Common myeloid progenitor, CD34-positive (primary cell): Measurements from ENCODE around the gene SF3A1.

Experiments
- CTCF ChIA-PET: fragments of 350-600 bp; sonication (Branson Sonifier 250); formaldehyde crosslinking; loops from one replicate; lab custom pipeline; 2021; ENCODE audit warnings: antibody characterized with exemption; lab: Charles Lee
- POLR2A ChIA-PET: fragments of 350-600 bp; sonication (Branson Sonifier 250); formaldehyde crosslinking; loops from one replicate; lab custom pipeline; 2021; ENCODE audit warnings: antibody characterized with exemption; lab: Charles Lee
- DNase-seq, 3 donors: peaks; one replicate each; pipeline versions ENCODE4 v3.0.0 to v3.0.0-alpha.2; 2013
- H3K27ac ChIP-seq, 2 experiments: 1 replicate in 1 of 2; 2 replicates in 1 of 2; pipeline ENCODE4 v1.7.0; 2013; ENCODE audit warnings: inconsistent platforms in 2 of 2, low read length in 2 of 2, mild to moderate bottlenecking in 2 of 2, low read depth in 1 of 2, moderate library complexity in 1 of 2; ENCODE audit not compliant: severe bottlenecking in 2 of 2, insufficient read depth in 1 of 2, poor library complexity in 1 of 2
- H3K27me3 ChIP-seq, 5 experiments: replicated peaks in 2 of 5; 1 replicate in 3 of 5; 2 replicates in 2 of 5; pipeline versions ENCODE4 v1.6.1 to v1.7.0; 2013; ENCODE audit warnings: low read length in 4 of 5, mild to moderate bottlenecking in 2 of 5, moderate library complexity in 2 of 5, inconsistent platforms in 1 of 5; ENCODE audit not compliant: insufficient read depth in 5 of 5, control insufficient read depth in 4 of 5
- H3K36me3 ChIP-seq, 4 experiments: 1 replicate in 2 of 4; 2 replicates in 2 of 4; pipeline versions ENCODE4 v1.6.1 to v1.7.0; 2013; ENCODE audit warnings: low read length in 3 of 4, control low read depth in 1 of 4, mild to moderate bottlenecking in 1 of 4; ENCODE audit not compliant: control insufficient read depth in 4 of 4, insufficient read depth in 4 of 4
- H3K4me1 ChIP-seq, 4 experiments: 1 replicate in 3 of 4; 2 replicates in 1 of 4; pipeline versions ENCODE4 v1.6.1 to v1.7.1; 2013; ENCODE audit warnings: low read length in 3 of 4, mild to moderate bottlenecking in 3 of 4, control low read depth in 1 of 4, inconsistent platforms in 1 of 4, moderate library complexity in 1 of 4; ENCODE audit not compliant: control insufficient read depth in 4 of 4, insufficient read depth in 4 of 4; ENCODE audit errors: control extremely low read depth in 1 of 4
- H3K4me3 ChIP-seq, 7 experiments: 1 replicate in 4 of 7; 2 replicates in 3 of 7; pipeline versions ENCODE4 v1.5.1 to v1.7.0; 2013; ENCODE audit warnings: mild to moderate bottlenecking in 7 of 7, low read length in 6 of 7, moderate library complexity in 6 of 7, inconsistent platforms in 2 of 7, low read depth in 2 of 7, control low read depth in 1 of 7; ENCODE audit not compliant: insufficient read depth in 4 of 7, control insufficient read depth in 1 of 7; ENCODE audit errors: extremely low read depth in 1 of 7
- H3K9me3 ChIP-seq, 5 experiments: 1 replicate in 4 of 5; 2 replicates in 1 of 5; pipeline versions ENCODE4 v1.6.1 to v1.7.1; 2013; ENCODE audit warnings: low read length in 4 of 5, mild to moderate bottlenecking in 2 of 5, inconsistent platforms in 1 of 5, low read depth in 1 of 5, moderate library complexity in 1 of 5; ENCODE audit not compliant: control insufficient read depth in 4 of 5, insufficient read depth in 2 of 5; ENCODE audit errors: control extremely low read depth in 1 of 5
- WGBS: methylation state at CpG from one replicate; pipeline ENCODE4 v1.1.5; 2013; ENCODE audit not compliant: insufficient coverage; 5-methylcytosine and 5-hydroxymethylcytosine counted together

Gene SF3A1

DNA sequence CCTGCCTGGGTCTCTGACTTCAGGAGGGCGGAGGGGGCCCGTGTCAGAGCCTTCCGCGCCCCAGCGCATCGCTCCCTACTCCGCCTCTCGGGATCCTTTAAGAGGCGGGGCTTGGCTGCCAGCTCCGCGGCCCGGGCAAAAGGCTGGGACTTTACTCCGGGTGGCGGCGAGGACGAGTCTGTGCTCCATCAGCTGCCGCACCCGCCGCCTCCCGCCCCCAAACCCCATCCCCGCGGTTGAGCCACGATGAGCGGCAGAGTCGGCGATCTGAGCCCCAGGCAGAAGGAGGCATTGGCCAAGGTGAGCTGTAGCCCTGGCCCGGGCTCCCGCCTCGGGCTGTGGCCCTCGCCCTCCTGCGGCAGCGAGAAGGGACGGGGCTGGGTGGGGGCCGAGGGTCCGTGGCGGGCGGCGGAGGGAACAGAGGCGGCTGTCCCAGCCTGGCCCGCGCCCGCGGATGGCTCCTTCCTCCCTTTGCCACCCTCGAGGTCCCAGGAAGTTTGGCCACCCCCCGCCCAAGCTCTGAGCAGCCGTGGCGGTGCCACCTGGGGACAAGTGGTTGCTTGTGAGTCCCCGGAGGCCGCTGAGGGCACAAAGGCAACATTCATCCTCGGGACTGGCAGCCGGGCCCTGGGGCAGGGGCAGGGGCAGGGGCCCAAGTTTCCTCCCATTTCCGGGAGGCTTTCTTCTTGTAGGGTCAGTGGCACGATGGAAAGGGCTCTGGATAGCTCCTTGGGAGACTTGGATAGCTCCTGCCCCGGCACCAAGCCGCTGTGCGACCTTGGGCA lies 40.4 kb upstream of the SF3A1 start, which contains the start of gene SEC14L2:
Gene SEC14L2, plus strand, starts transcription at position 148 of the 785 bp plus-strand sequence. Its CDS starts 99 bp downstream, at position 247.
- H3K9me3 ChIP-seq = no peaks in the 10 kb centered on the region
- no peak within 1 kb of the TSS for H3K27ac ChIP-seq
- CTCF ChIA-PET = interaction anchor here (0.7 to 2.4 kb wide), 7 partner anchors 8 to 114 kb away, joined by 3 to 12 read pairs (median 3); no protein-coding TSS in a partner anchor
- POLR2A ChIA-PET = interaction anchor here (1.4 kb wide), 1 partner anchor 25 kb away, joined by 3 read pairs; no protein-coding TSS in a partner anchor
- peaks cover 0 to 47% (median 18%) of the 10 kb centered on the region in 4 experiments for H3K4me1 ChIP-seq
- DNase-seq = peak in 2 of 3 donors; percentile 18 to 34
- peaks cover 0 to 49% (median 26%) of the 10 kb centered on the region in 5 experiments for H3K27me3 ChIP-seq
- under 1% methylated on average over 37 of the region's 56 CpGs for WGBS
- H3K4me3 ChIP-seq = peak within 1 kb of the TSS in 6 of 7 experiments; percentile 26 to 61 (median 50)
- no peaks in the 10 kb centered on the region for H3K36me3 ChIP-seq

DNA sequence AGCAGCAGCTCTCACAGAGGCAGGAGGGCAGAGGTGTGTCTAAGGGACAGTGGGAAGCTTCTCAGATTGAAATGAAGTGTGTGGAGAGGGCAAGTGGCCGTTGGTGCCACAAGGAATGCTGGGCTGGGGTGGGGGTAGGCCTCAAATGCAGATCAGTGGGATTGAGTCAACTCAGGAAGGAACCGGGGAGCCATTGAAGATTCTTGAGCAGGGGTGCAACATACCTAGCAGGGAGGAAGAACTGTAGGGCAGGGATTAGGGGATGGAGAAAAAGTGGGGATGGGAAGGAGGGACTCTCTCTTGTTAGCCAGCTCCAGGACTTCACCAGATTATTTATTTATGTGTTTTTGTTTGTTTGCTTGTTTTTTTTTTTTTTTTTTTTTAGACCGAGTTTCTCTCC lies 37.2 kb upstream of the SF3A1 start:
- DNase-seq = no peak
- ChIA-PET POLR2A (no interaction called here), CTCF (interaction anchor here (1.3 to 7.0 kb wide), 2 partner anchors 31 to 108 kb away, joined by 4 to 91 read pairs; partner anchors contain the start of gene CASTOR1)
- Histone ChIP-seq H3K36me3 (no peaks in the 10 kb centered on the region), H3K9me3 (no peaks in the 10 kb centered on the region), H3K27me3 (peaks cover 0 to 35% (median 26%) of the 10 kb centered on the region in 5 experiments), H3K27ac (no peak overlapping the region), H3K4me3 (no peak overlapping the region), H3K4me1 (peaks cover 2 to 37% (median 18%) of the 10 kb centered on the region in 4 experiments)
- WGBS = 70% methylated on average over 2 of the region's 3 CpGs

DNA sequence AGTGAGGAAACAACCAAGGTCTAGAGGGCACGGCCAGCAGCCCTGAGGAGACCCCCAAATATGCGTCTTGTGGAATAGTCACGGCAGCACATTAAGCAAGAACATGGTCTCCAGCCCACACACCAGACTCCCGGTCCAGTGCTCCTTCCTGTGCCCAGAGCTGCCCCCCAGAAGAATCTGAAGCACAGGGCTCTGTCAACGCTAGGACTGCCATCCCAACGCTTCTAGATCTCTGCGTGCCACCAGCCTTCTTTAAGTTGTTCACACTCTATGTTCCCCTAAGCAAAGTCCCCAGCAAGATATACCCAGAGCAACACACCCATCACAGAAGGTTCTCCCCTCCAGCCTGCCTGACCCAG lies 36.6 kb upstream of the SF3A1 start:
- Histone ChIP-seq H3K27ac (no peak overlapping the region), H3K9me3 (no peaks in the 10 kb centered on the region), H3K36me3 (no peaks in the 10 kb centered on the region), H3K4me1 (peaks cover 2 to 33% (median 18%) of the 10 kb centered on the region in 4 experiments), H3K27me3 (peaks cover 0 to 29% (median 22%) of the 10 kb centered on the region in 5 experiments), H3K4me3 (no peak overlapping the region)
- no peak for DNase-seq
- WGBS = 75% methylated on average over 5 of the region's 7 CpGs
- CTCF ChIA-PET = interaction anchor here (1.1 to 7.0 kb wide), 3 partner anchors 31 to 107 kb away, joined by 3 to 91 read pairs (median 4); partner anchors contain the start of gene CASTOR1
- POLR2A ChIA-PET = no interaction called here

DNA sequence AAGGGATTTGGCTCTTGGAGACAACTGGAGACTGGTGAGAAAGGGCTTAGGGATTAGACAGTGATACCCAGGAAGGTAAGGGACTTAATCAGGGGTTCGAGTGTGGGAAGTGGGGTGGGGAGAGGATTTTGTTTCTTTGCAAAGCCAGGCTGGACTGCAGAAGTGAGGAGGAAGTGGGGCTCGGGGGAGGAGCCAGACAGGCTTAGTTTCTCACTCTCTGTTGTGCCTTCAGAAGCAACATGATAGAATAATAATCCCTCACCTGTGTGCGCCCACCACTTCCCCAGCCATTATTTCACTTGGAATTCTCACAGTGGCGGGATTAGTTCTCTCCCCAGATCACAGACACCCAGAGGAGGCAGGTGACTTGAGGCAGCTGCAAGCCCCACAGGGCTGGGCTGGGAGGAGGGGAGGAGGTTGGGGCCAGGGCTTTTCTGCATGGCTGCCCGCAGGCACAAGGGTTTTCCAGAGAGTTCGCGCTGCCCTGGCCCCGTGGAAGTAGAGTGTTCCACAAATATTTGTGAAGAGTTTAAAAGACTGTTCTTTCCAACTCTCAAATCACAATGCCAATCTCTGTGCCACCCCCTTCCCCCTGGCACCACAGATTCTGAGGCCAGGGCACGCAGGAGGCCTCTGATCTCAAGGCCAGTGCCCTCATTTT lies 36.1 kb upstream of the SF3A1 start:
- 68% methylated on average over 3 of the region's 9 CpGs for WGBS
- POLR2A ChIA-PET = no interaction called here
- DNase-seq = no peak
- CTCF ChIA-PET = interaction anchor here (0.8 to 7.0 kb wide), 13 partner anchors 10 to 107 kb away, joined by 3 to 91 read pairs (median 5); partner anchors contain the start of gene CASTOR1
- H3K36me3 ChIP-seq = no peaks in the 10 kb centered on the region
- no peak overlapping the region for H3K27ac ChIP-seq
- H3K4me3 ChIP-seq = no peak overlapping the region
- H3K9me3 ChIP-seq = no peaks in the 10 kb centered on the region
- peaks cover 2 to 30% (median 18%) of the 10 kb centered on the region in 4 experiments for H3K4me1 ChIP-seq
- H3K27me3 ChIP-seq = peaks cover 0 to 24% (median 20%) of the 10 kb centered on the region in 5 experiments

DNA sequence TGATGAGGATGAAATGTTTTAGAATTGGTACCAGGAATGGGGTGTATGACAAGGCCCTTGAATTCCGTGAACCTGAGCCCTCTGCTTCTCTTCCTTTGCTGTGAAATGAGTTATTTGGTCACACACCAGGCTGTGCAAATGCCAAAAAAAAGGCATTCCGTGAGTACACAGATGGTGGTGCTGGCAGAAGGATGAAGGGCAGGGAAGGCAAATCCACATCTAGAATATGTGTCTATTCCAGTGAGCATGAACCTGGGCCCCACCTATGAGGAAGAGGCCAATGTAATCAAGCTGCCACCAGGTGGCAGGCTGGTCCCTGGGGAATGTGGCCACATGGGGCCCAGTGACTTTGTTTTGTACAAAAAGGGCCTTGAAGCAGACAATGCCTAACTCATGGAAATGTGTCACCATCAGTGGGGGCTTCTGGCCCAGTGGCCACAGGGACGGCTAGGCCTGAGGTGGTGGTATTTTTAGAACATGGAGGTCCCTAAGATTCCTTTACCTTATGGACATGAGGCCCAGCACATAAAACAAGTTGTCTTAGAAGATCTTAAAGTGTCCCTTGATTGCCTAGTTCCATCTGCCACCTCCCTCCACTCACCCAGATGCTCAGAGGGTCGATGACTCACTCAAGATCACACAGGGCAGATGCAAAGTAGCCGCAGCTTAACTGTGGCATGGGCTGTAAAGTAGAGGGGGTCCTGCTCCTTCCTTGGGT lies 34.4 kb upstream of the SF3A1 start:
- Histone ChIP-seq H3K4me1 (peaks cover 2 to 27% (median 16%) of the 10 kb centered on the region in 4 experiments), H3K27ac (no peak overlapping the region), H3K9me3 (no peaks in the 10 kb centered on the region), H3K36me3 (no peaks in the 10 kb centered on the region), H3K27me3 (peaks cover 0 to 7% (median 6%) of the 10 kb centered on the region in 5 experiments), H3K4me3 (no peak overlapping the region)
- DNase-seq = peak; percentile 82 to 90 (median 88)
- 59% methylated on average over 4 of the region's 5 CpGs for WGBS
- ChIA-PET CTCF (interaction anchor here (0.8 to 7.0 kb wide), 29 partner anchors 7 to 363 kb away, joined by 3 to 91 read pairs (median 4); partner anchors contain the start of genes CASTOR1 and TBC1D10A), POLR2A (no interaction called here)

DNA sequence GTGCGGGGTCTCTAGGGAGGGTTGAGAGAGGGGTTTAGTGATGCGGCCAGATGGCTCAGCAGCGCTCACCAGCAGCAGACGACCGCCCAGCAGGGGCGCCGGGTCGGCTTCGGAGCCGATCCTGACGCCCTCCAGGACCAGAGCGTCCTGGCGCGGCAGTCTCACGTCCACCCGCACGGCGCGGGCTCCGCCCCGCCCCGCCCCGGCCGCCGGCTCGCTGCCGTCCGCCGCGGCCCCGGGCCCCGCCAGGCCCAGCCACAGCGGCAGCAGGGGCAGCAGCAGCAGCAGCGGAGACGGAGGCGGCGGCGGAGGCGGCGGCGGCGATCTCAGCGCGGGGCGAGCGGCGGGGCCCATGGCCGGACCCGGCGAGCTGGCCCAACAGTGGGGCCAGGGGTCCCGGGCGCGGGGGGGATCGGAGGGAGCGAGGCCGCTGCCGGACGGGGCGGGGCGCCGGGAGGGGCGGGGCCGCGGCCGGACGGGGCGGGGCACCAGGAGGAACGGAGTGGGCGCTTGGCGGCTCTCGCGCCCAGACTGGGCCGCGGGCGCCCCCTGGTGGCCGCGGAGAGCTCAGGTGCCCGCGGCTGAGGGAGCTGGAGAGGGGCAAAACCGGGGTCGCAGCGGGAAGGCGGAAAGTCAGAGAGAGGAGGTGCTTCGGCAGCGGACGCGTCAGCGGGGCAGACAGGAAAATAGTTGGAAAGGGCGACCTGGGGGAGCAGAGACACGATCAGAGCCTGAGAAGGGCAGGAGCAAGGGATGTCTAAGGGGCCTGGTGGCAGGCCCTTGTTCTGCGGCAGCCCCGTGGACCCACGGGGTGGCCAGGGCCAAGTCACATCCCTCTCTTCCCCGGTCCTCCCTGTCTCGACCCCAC lies 30.5 kb upstream of the SF3A1 start, which contains the start of gene RNF215:
Gene RNF215, minus strand, starts transcription at position 452 of the 868 bp plus-strand sequence. Its CDS starts 98 bp downstream, at position 354.
- H3K9me3 ChIP-seq = no peaks in the 10 kb centered on the region
- H3K27ac ChIP-seq = peak within 1 kb of the TSS in 1 of 2 experiments; percentile 34
- H3K4me1 ChIP-seq = peaks cover 2 to 12% (median 11%) of the 10 kb centered on the region in 4 experiments
- peak; percentile 74 to 79 (median 78) for DNase-seq
- ChIA-PET POLR2A (no interaction called here), CTCF (interaction anchor here (0.6 to 7.0 kb wide), 13 partner anchors 29 to 279 kb away, joined by 3 to 91 read pairs (median 4); partner anchors contain the start of gene CASTOR1)
- H3K4me3 ChIP-seq = peak within 1 kb of the TSS; percentile 25 to 75 (median 57)
- no peaks in the 10 kb centered on the region for H3K27me3 ChIP-seq
- peaks cover 0 to 13% (median 9%) of the 10 kb centered on the region in 4 experiments for H3K36me3 ChIP-seq
- 2% methylated on average over 65 of the region's 95 CpGs for WGBS
